ENCODE measurements around the gene GADD45B.
"Not testable (repeated sequence)": the region's sequence is repeated elsewhere in the genome, so short reads cannot be mapped to it uniquely, and the experiment has no call there.

Gene GADD45B

GRCh38 chr19:2512523-2513431 lies 36.9 kb downstream of the GADD45B start:
- DNase-seq (ENCODE audit: low read depth in 1 of 2, low spot score in 1 of 2) = no peak

GRCh38 chr19:2514981-2515518 lies 39.1 kb downstream of the GADD45B start:
- DNase-seq (ENCODE audit: low read depth in 1 of 2, low spot score in 1 of 2) = no peak

DNA sequence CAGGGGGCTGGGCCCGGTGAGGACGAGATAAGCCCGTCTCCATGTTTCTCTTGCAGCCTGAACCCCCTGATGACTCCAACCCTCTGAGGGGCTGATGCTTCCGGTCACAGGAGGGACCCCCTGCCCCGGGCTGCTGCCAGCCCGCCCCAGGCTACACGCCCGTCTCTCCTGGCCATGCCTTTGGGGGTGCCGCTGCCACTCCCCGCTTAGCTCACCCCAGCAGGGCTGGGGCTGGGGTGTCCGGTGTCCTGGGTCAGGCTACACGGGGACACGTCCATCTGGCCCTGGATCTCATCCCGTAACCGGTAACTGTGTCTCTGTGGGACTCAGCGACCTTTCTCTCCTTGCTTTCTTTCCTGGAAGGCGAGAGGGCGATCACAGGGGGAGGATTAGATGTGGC lies 40.8 kb downstream of the GADD45B start:
- no peak for DNase-seq (ENCODE audit: low read depth in 1 of 2, low spot score in 1 of 2)

GRCh38 chr19:2517881-2518601 lies 42.1 kb downstream of the GADD45B start:
- no peak for DNase-seq (ENCODE audit: low read depth in 1 of 2, low spot score in 1 of 2)

DNA sequence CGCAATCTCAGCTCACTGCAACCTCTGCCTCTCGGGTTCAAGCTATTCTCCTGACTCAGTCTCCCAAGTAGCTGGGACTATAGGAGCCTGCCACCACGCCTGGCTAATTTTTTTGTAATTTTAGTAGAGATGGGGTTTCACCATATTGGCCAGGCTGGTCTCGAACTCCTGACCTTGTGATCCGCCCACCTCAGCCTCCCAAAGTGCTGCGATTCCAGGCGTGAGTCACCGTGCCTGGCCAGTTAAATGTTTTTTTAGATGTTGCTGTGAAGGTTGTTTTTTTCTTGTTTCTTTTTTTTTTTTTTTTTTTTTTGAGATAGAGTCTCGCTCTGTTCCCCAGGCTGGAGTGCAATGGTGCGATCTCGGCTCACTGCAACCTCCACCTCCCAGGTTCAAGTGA lies 42.9 kb downstream of the GADD45B start:
- not testable (repeated sequence) for DNase-seq (ENCODE audit: low read depth in 1 of 2, low spot score in 1 of 2)

- no peak for DNase-seq (ENCODE audit: low read depth in 1 of 2, low spot score in 1 of 2)
Observed at GRCh38 chr19:2519482-2519881, 43.6 kb downstream of the GADD45B start.

DNA sequence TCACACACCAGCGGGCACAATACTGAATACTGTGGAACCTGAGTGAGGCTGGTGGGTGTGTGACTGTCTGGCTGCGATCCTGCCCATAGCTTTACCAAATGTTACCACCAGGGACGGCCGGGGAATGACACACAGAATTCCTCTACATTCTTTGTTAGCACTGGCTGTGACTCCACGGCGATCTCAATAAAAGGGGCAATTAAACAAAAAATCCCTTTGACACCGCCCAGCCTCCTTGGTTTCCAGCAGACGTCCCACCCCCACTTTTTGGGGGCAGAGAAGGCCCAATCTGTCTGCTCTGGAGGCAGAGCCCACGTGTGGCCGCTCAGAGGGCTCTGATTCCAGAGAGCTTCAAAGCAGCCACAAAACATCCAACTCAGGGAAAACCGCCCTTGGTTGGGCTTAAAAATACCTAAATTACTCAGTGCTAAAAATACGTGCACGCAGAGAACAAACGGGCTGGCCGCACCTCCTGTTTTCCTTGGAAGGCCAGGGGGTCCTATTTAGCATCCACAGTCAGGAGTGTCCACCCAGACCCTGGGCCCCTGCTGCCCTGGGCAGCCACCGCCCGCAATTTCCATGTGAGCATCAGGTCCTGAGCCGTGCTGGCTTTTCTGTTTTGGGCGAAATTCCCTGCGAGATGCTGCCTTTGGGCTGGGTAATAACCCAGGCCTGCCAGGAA lies 47.8 kb downstream of the GADD45B start:
- no peak for DNase-seq (ENCODE audit: low read depth in 1 of 2, low spot score in 1 of 2)

DNA sequence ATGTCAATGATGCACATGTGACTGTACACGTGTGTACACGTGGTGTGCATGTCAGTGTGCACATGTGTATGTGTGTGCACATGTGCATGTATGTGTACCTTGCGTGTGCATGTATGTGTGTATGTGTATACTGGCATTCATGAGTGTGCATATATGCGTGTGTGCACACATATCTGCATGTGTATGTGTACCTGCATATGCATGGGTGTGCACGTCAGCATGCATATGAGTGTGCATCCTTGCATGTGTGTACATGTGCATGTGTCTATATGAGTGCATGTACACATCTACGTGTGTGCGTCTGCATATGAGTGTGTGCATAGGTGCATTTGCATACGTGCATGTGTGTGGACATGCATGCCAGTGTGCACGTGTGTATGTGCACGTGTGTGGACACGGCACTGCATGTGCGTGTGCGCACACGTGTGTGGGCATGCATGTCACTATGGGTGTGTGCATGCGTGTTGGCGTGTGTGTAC lies 48.5 kb downstream of the GADD45B start:
- no peak for DNase-seq (ENCODE audit: low read depth in 1 of 2, low spot score in 1 of 2)

DNA sequence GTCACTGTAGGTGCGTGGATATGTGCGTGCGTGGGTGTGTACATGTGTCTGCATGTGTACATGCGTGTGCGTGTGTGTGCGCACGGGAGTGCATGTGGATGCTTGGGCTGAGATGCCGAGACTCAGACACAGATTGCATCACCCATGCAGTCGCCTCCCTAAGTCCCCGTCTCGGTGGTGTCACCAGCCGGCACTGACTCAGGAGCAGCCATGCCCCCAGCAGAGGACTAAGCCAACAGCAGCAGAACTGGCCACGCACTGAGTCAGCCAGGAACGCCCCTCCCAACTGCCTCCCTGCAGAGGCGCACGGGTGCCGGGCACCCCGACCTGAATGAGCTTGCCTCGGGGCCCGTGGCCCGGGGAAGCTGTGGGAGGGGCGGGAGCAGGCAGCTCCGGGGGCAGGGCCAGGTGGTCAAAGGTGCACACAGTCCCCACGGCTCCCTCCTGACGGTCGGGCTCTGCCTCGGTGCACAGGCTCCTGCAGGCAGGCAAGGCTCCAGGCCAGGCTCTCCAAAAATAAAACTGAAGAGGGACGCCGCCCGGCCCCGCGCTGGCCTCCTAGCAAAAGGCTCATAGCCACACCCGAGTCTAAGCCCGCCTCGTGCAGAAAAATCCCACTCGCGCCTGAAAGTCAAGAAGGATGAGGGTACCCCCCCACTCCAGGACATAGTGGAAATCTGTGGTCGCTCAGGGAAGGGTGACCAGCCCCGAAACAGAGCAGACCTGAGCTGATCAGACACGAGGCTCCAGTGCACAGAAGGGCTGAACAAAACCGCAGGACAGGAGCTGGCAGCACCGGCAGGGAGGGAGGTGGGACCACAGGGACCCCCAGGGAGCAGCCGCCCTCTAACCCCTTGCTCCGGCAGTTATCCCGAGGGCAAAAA lies 49.2 kb downstream of the GADD45B start:
- DNase-seq (ENCODE audit: low read depth in 1 of 2, low spot score in 1 of 2) = no peak

- no peak for DNase-seq (ENCODE audit: low read depth in 1 of 2, low spot score in 1 of 2)
Observed at GRCh38 chr19:2527171-2527570, 51.2 kb downstream of the GADD45B start.

GRCh38 chr19:2527686-2528085 lies 51.8 kb downstream of the GADD45B start:
- DNase-seq (ENCODE audit: low read depth in 1 of 2, low spot score in 1 of 2) = no peak

Data from stimulated activated CD4-positive, alpha-beta T cell treated with anti-CD3 and anti-CD28 coated beads, Interleukin-15, amount 100 ng/mL, for 1 hour (primary cell).